Measurements from ENCODE around the gene APOF. TPM values are rescaled to one million over a fixed set of nuclear protein-coding genes. Genes with fewer than 3 reads are reported as not detected.

Gene APOF
- total and polyA plus RNA-seq, 9 of the 15 experiments (the other 6 are each of a cell fraction or from before 2014, with no cell fraction given), result 0.09 to 0.15 (median 0.12) TPM; not detected in 5

DNA sequence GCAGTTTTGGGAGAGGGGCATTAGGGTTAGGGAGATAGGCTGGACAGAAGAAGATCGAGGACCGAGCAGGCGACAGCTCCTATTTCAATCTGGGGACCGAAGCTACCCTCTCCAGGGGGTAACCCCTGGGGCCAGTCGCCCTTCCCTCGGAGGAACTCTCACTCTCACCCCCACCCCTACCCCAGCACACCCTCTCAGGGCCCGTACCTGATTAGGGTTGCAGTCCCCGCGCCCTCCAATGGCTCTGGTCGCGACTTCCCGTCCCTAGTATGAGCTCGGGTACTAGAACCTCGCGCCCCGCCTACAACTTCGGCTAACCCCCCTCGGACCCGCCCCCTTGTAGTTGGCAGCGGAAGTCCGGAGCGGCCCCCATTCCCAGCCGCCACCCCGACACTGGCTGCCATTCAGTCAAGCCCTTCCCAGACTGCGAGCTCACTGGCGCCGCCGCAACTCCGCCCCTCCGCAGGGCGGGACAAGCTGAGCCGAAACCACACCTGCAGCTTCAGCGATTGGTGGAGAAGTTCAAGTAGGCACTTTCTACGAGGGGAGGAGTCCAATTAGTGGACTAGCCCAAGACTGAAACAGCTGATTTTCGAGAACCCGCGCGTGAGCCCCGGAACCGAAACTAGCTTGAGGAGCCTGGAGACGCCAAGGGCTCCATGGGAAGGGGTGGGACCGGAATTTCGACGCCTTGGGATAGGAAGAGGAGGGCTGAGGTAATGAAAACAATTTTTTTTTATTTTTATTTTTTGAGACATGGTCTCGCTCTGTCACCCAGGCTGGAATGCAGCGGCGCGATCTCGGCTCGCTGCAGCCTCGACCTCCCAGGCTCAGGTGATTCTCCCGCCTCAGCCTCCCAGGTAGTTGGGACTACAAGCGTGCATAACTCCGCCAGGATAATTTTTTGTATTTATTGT lies 2.5 kb downstream of the APOF start, which contains the start of gene STAT2 (continued):
- TF ChIP-seq EGR1 (conservative IDR thresholded peaks at IDR 0.05) (no peak), LARP7 (IDR thresholded peaks at IDR 0.05) (no peak), DMBX1 (CRISPR knock-in tag; IDR thresholded peaks at IDR 0.05; ENCODE audit: borderline replicate concordance) (no peak), NFIC (IDR thresholded peaks at IDR 0.05) (no peak), SPI1 (IDR thresholded peaks at IDR 0.05; ENCODE audit: borderline replicate concordance, low read depth, low read length) (peak; percentile 77), ZNF140 (CRISPR knock-in tag; IDR thresholded peaks at IDR 0.05) (no peak), GMEB1 (CRISPR knock-in tag; IDR thresholded peaks at IDR 0.05) (no peak), MECOM (CRISPR knock-in tag; IDR thresholded peaks at IDR 0.05) (no peak), RAD21 (CRISPR knock-in tag; conservative IDR thresholded peaks at IDR 0.05 in 1 of 2, IDR thresholded peaks at IDR 0.05 in 1 of 2) (peak in 1 of 2 experiments; percentile 19; a peak in 1 of 4 replicates), ZNF655 (CRISPR knock-in tag; IDR thresholded peaks at IDR 0.05) (no peak), NFE2 (IDR thresholded peaks at IDR 0.05; ENCODE audit: low read depth) (no peak), CLOCK (CRISPR knock-in tag; IDR thresholded peaks at IDR 0.05; ENCODE audit: borderline replicate concordance) (no peak), ZNF121 (CRISPR knock-in tag; conservative IDR thresholded peaks at IDR 0.05) (no peak)
- TF ChIP-seq, protein P1, sequence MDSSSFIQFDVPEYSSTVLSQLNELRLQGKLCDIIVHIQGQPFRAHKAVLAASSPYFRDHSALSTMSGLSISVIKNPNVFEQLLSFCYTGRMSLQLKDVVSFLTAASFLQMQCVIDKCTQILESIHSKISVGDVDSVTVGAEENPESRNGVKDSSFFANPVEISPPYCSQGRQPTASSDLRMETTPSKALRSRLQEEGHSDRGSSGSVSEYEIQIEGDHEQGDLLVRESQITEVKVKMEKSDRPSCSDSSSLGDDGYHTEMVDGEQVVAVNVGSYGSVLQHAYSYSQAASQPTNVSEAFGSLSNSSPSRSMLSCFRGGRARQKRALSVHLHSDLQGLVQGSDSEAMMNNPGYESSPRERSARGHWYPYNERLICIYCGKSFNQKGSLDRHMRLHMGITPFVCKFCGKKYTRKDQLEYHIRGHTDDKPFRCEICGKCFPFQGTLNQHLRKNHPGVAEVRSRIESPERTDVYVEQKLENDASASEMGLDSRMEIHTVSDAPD (CRISPR knock-in tag; IDR thresholded peaks at IDR 0.05), result no peak
- TF ChIP-seq, protein P2, sequence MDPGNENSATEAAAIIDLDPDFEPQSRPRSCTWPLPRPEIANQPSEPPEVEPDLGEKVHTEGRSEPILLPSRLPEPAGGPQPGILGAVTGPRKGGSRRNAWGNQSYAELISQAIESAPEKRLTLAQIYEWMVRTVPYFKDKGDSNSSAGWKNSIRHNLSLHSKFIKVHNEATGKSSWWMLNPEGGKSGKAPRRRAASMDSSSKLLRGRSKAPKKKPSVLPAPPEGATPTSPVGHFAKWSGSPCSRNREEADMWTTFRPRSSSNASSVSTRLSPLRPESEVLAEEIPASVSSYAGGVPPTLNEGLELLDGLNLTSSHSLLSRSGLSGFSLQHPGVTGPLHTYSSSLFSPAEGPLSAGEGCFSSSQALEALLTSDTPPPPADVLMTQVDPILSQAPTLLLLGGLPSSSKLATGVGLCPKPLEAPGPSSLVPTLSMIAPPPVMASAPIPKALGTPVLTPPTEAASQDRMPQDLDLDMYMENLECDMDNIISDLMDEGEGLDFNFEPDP (CRISPR knock-in tag; IDR thresholded peaks at IDR 0.05), result no peak

Measured in K562 (cell line).